CD4-positive, alpha-beta T cell treated with Interleukin-21 for 1 hour (primary cell): ENCODE data around the gene NMT1.

Source experiments
- DNase-seq: peaks from one replicate; pipeline ENCODE4 v3.0.0-alpha.2; 2020

Gene NMT1

GRCh38 chr17:45060797-45061605, at the start of gene NMT1:
Gene NMT1, plus strand, starts transcription at chr17:45061317. Its CDS starts 13 bp downstream, at chr17:45061330.
- DNase-seq = peak; percentile 99

GRCh38 chr17:45011767-45012166, 49.4 kb upstream of the NMT1 start:
- DNase-seq = no peak

DNA sequence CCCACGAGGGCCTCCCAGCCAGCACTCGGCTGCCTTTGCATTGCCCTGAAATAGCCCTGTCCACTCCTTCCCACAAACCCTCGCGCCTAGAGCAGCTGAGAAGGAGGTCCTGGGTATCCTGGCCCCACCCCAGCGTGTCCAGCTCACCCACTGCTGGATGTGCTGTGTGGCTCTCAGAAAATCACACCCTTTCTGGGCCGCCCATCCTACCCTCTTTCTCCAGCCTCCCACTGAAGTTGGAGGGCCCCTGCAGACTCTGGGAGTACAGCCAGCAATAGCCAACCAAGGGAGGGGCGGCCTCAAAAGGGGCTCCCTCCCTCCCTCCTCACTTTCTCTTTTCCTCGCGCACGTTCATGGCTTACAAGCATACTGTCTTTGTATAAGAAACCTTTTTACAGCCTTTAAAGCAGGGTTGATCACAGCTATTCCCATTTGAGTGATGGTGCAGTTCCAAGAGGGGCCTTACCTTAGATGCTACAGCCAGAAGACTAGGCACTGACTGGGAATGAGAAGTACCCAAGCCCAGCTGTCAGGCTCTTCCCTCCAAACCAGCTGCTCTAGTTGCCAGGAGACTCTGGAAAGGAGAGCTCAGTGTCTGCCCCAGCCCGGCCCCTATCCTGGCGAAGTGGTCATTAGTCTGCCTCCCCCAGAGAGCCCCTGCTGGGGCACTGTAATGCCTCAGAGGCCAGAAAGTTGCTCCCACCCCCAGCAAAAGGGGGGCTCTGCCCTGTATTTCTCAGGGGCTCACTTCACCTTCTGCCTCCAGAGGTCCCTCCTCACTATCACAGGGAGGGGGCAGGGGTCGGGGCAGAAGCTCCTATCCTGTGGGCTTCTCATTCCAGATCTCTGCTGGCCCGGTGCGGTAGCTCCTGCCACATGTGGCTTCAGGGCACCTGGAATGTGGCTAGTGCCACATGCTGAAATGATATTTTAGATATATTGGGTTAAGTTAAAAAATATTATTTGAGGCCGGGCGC, 47.8 kb upstream of the NMT1 start:
- DNase-seq = no peak

DNA sequence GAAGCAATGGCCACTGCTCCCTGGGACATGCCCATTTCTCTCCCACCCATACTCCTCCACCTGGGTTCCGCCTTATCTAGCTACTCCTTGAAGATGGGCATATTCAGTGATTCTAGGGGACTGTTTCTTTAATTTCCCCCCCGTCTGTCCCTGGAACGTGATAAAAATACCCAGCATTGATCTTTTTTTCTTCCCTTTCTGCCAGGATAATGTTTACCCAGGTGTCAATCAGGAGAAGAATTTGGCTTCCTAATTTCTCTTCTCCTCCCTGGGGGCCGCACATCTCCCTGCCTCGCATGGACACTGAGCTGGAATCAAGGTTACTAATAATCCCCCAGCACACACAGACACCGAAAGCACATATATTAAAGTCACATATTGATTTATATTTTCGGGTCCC, 44.9 kb upstream of the NMT1 start:
- DNase-seq = no peak

- DNase-seq = no peak
Observed at GRCh38 chr17:45016823-45017222, 44.3 kb upstream of the NMT1 start.

DNA sequence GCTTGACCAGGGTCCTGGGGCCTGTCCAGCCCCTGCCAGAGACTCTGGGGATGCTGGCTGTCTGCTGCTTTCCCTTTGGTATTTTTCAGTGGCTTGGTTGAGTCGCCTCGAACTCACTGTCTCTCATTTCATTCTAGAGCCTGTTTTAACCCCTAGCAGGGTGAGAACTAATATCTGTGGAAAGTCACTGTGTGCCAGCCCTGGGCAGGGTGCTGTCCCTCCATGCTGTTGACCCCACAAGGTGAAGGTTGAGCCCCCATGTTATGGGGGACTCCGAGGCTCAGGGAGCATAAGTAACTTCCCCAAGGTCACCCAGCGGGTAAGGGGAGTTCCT, 42.6 kb upstream of the NMT1 start:
- no peak for DNase-seq

- peak; percentile 26 for DNase-seq
Observed at GRCh38 chr17:45018848-45019711, 42.0 kb upstream of the NMT1 start.

DNA sequence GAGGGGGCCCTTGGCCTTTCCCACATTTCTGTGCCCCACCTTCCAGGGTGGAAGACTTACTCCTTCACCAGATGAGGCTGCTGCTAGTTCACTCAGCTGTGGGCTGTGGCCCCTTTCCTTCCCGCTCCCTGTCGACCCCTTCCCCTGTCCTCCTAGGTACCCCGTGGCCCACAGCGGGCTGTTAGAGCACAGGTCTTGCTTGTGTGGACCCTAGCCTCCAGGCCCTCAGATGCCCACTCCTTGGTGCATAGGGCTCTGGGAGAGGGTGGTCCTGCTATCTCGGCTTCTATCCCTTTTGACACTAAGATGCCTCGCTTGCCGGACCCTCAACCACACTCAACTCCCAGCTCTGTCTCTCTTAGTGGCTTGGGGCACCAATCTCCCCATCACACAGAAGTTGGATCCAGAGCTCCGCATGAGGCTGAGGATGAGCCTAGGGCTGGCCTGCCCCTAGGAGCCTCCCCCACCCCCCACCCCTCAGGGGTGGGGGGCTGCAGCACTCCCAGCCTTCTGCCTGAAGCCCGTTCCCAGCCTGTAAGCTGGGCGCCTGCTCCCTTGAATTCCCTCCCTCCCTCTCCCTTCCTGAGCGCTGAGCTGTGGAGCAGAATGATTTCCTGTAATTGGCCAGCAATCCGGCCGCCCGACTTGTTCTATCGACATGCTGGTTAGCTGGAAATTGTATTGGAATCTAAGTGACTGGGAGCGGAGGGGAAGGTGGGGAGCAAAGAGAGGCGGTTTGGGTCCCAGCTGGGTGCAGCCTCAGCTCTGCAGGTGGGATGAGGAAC, 40.6 kb upstream of the NMT1 start:
- no peak for DNase-seq

DNA sequence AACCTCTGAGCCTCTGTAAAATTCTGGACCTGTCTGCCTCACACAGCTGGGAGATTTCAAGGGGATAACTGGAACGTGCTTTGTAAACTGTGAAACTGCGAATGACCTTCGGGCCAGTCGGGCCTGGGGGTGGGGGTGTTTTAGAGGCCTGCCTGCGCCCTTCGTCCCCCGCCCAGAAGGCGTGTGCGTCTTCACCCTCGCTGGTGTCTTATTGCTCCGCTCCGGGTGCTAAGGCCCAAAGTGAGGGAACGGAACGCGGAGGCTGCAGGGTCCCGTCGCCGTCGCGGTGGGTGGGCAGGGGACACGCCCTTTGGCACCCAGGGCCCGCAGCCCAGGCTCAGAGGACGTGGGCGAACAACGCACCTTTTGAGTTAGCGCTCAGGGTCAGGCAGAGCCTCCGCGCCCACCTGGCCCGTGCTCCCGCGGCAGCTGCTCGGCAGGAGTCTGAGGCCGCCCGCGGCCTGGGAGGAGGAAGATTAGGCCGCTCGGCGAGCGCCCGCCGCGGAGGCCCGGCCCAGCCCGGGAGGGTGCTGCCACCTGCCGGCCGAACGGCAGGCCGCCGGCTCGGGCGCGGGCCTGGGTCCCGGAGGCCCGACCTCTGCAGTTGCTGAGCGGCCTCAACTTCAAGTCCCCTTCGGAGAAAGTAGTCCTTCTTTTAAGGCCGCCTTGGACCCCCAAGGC, 39.4 kb upstream of the NMT1 start:
- DNase-seq = peak; percentile 63

- no peak for DNase-seq
Observed at GRCh38 chr17:45022288-45022648, 38.8 kb upstream of the NMT1 start.

- DNase-seq = no peak
Observed at GRCh38 chr17:45022655-45023339, 38.3 kb upstream of the NMT1 start.

GRCh38 chr17:45029096-45029495, 32.0 kb upstream of the NMT1 start:
- DNase-seq = no peak

GRCh38 chr17:45029758-45030423, 31.2 kb upstream of the NMT1 start:
- no peak for DNase-seq

- DNase-seq = no peak
Observed at GRCh38 chr17:45030733-45031132, 30.4 kb upstream of the NMT1 start.

GRCh38 chr17:45031231-45032173, 29.6 kb upstream of the NMT1 start:
- no peak for DNase-seq

- DNase-seq = no peak
Observed at GRCh38 chr17:45032174-45032541, 29.0 kb upstream of the NMT1 start.

DNA sequence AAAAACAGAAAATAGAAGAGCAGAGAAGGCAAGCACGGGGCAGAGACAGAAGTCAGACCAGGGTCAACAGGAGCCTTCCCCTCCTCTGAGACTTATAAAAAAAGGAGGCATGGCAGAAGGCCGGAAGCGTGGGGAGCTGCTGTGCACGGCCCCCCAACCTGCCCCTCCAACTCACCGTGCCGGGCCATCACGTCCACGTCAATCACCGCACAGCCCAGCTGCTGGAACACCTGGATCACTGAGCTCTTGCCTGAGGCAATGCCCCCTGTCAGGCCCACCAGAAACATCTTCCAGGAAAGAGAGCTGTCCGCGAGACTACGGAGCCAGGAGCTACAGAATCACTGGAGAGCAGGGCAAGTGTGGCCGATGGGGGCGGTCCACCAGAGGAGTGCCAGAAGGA, 26.5 kb upstream of the NMT1 start:
- DNase-seq = no peak

- no peak for DNase-seq
Observed at GRCh38 chr17:45035848-45036247, 25.3 kb upstream of the NMT1 start.

- no peak for DNase-seq
Observed at GRCh38 chr17:45036691-45037090, 24.4 kb upstream of the NMT1 start.
